Measurements from ENCODE around the gene DNAH10.

The DNAH10 gene

DNA sequence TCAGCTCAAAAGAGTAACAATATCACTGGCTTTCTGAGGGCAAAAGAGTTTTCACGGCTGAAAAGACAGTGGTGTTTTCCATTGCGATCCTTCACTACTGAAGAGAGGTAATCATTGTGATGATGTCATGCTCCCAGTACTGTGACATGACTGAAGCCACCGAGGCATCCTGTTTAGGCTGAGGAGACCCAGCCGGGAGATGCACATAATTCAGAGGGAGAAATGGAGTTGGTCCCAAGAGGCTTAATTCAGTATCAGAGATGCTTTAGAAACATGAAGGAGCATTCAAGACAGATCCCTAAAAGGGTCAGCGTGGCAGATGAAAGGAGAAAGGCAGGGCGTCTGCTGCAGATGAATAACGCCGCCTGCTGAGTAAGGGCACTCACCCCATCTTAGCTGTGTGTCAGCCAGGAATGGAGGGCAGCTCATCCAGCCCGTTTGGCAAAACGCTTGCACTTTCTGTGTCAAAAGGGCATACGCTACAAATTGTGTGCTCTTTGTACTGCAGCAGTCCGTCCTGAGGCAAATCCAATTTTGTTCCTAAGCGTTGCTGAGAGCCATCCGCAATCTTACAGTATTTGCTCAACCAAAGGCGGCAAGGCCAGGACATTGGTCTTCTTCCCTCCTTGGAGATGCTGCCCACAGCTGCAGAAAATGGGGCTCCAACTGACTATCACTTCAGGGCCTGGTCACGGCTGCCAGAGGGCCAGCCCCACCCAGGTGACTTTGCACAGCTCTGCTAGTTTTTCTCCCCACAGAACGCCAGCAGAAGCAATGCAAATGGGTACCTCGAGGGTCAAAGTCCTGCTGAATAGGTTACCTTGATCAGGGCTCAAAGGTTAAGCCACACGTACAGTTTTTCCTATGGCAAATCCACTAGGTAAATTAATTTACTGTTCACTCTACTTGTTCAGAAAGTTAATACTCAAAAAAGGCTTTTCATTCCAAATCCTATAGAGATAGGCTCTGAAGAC is 187.0 kb downstream of the DNAH10 start:
- no peak overlapping the region for H3K9ac ChIP-seq (ENCODE audit: low read length)
- H3K36me3 ChIP-seq (ENCODE audit: insufficient read depth, low read length), result peaks cover 18% of the 10 kb centered on the region
- H3K27me3 ChIP-seq (ENCODE audit: control insufficient read depth in 1 of 2, insufficient read depth in 2 of 2, low read length in 2 of 2), result no peaks in the 10 kb centered on the region
- no peak overlapping the region for H3K27ac ChIP-seq (ENCODE audit: low read depth, low read length)
- H3K4me3 ChIP-seq (ENCODE audit: low read depth in 1 of 2, low read length in 2 of 2), result no peak overlapping the region
- H3K4me1 ChIP-seq (ENCODE audit: insufficient read depth, low read length), result peaks cover 12% of the 10 kb centered on the region
- no peaks in the 10 kb centered on the region for H3K9me3 ChIP-seq (ENCODE audit: low read length)

GRCh38 chr12:123949770-123950165 is 187.7 kb downstream of the DNAH10 start:
- Histone ChIP-seq H3K4me1 (ENCODE audit: insufficient read depth, low read length) (peaks cover 12% of the 10 kb centered on the region), H3K4me3 (ENCODE audit: low read depth in 1 of 2, low read length in 2 of 2) (no peak overlapping the region), H3K27ac (ENCODE audit: low read depth, low read length) (no peak overlapping the region)

DNA sequence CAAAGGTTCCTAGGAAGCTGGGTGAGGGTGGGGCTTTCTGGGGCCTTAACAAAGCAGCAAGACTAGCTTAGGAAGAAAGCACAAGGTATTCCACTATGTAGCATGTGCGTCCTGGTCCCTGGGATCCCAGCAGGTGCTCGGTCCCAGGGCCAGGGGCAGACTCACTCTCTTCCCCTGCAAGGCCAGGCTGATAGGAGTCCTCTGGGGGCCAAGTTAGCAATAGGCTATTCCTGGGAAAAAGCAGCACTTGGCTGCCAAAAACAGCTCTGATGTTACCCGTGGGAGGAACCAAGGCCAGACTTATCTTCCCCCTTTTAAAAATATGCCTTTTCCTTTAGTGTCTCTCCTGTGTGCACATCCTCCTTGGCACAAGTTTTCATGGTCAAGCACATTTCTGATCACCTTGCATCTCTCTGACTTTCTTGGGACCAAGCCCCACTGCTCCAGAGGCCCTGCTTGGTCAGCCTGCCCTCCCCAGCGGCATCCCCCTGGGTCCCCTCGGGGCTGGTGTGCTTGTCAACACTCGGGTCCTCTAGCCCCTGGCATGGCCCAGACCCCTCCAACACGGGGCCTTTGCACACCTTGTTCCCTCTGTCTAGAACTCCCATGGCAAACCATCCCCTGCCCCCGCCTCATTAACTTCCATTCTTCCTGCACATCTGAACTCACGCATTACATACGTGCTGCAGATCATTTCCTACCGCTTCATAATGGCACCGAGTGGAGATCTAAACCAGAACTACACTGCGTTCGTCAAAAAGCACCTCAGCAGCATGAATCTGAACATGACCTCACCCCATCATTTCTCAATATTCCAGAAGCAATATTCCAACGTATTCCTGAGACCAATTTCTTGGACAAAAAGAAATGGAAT is 188.6 kb downstream of the DNAH10 start:
- no peak overlapping the region for H3K27ac ChIP-seq (ENCODE audit: low read depth, low read length)
- H3K27me3 ChIP-seq (ENCODE audit: control insufficient read depth in 1 of 2, insufficient read depth in 2 of 2, low read length in 2 of 2), result no peaks in the 10 kb centered on the region
- H3K9ac ChIP-seq (ENCODE audit: low read length), result no peak overlapping the region
- H3K9me3 ChIP-seq (ENCODE audit: low read length), result no peaks in the 10 kb centered on the region
- H3K4me1 ChIP-seq (ENCODE audit: insufficient read depth, low read length), result peaks cover 12% of the 10 kb centered on the region
- no peak overlapping the region for H3K4me3 ChIP-seq (ENCODE audit: low read depth in 1 of 2, low read length in 2 of 2)
- H3K36me3 ChIP-seq (ENCODE audit: insufficient read depth, low read length), result peaks cover 3% of the 10 kb centered on the region

More at GRCh38 chr12:123949770-123950165, 187.7 kb downstream of the DNAH10 start:
- no peaks in the 10 kb centered on the region for H3K9me3 ChIP-seq (ENCODE audit: low read length)
- H3K9ac ChIP-seq (ENCODE audit: low read length), result no peak overlapping the region
- no peaks in the 10 kb centered on the region for H3K27me3 ChIP-seq (ENCODE audit: control insufficient read depth in 1 of 2, insufficient read depth in 2 of 2, low read length in 2 of 2)
- peaks cover 13% of the 10 kb centered on the region for H3K36me3 ChIP-seq (ENCODE audit: insufficient read depth, low read length)

GRCh38 chr12:123951467-123951866 is 189.4 kb downstream of the DNAH10 start:
- Histone ChIP-seq H3K9me3 (ENCODE audit: low read length) (no peaks in the 10 kb centered on the region), H3K36me3 (ENCODE audit: insufficient read depth, low read length) (no peaks in the 10 kb centered on the region), H3K9ac (ENCODE audit: low read length) (no peak overlapping the region), H3K4me1 (ENCODE audit: insufficient read depth, low read length) (peaks cover 9% of the 10 kb centered on the region), H3K4me3 (ENCODE audit: low read depth in 1 of 2, low read length in 2 of 2) (no peak overlapping the region), H3K27ac (ENCODE audit: low read depth, low read length) (no peak overlapping the region), H3K27me3 (ENCODE audit: control insufficient read depth in 1 of 2, insufficient read depth in 2 of 2, low read length in 2 of 2) (no peaks in the 10 kb centered on the region)

- H3K4me1 ChIP-seq (ENCODE audit: insufficient read depth, low read length), result peaks cover 8% of the 10 kb centered on the region
- no peaks in the 10 kb centered on the region for H3K36me3 ChIP-seq (ENCODE audit: insufficient read depth, low read length)
- H3K9me3 ChIP-seq (ENCODE audit: low read length), result no peaks in the 10 kb centered on the region
- H3K4me3 ChIP-seq (ENCODE audit: low read depth in 1 of 2, low read length in 2 of 2), result no peak overlapping the region
- no peaks in the 10 kb centered on the region for H3K27me3 ChIP-seq (ENCODE audit: control insufficient read depth in 1 of 2, insufficient read depth in 2 of 2, low read length in 2 of 2)
- H3K27ac ChIP-seq (ENCODE audit: low read depth, low read length), result no peak overlapping the region
- no peak overlapping the region for H3K9ac ChIP-seq (ENCODE audit: low read length)
Measured at GRCh38 chr12:123952037-123952436, 189.9 kb downstream of the DNAH10 start.

DNA sequence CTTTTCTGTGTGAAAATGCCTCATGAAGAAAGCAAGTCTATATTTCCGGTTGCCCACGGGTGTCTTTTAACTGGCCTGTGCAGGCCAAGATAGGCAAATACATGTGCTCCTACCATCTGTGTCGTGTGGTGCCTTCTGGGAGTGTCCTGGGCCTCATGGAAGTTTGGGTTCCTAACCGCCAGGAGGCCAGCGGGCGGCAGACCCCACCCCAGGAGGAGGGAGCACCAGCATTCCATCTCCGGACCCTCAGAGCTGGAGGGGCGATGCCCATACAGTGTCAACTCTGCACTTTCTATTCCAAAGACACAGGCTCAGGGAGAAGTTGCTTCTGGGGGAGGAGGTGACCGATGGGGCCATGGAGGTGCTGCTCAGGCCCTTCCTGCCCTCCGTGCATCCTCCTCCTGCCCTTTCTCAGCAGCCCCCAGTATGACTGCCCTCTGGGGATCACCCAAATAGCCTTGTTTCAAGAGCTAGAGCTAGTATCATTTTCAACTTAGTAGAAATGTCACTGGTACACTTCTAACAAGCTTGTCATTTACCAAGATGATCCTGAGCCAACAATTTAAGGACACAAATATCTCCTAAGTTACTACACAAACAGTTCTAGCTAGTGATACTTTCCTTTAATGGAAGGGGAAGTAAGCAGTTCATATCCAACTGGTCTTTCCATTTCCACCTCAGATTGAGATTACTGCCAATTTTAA is 192.7 kb downstream of the DNAH10 start:
- Histone ChIP-seq H3K4me3 (ENCODE audit: low read depth in 1 of 2, low read length in 2 of 2) (no peak overlapping the region), H3K4me1 (ENCODE audit: insufficient read depth, low read length) (peaks cover 11% of the 10 kb centered on the region), H3K9ac (ENCODE audit: low read length) (no peak overlapping the region), H3K9me3 (ENCODE audit: low read length) (no peaks in the 10 kb centered on the region), H3K36me3 (ENCODE audit: insufficient read depth, low read length) (no peaks in the 10 kb centered on the region), H3K27ac (ENCODE audit: low read depth, low read length) (no peak overlapping the region), H3K27me3 (ENCODE audit: control insufficient read depth in 1 of 2, insufficient read depth in 2 of 2, low read length in 2 of 2) (no peaks in the 10 kb centered on the region)

- no peaks in the 10 kb centered on the region for H3K27me3 ChIP-seq (ENCODE audit: control insufficient read depth in 1 of 2, insufficient read depth in 2 of 2, low read length in 2 of 2)
- peaks cover 11% of the 10 kb centered on the region for H3K4me1 ChIP-seq (ENCODE audit: insufficient read depth, low read length)
- H3K4me3 ChIP-seq (ENCODE audit: low read depth in 1 of 2, low read length in 2 of 2), result no peak overlapping the region
- H3K27ac ChIP-seq (ENCODE audit: low read depth, low read length), result no peak overlapping the region
- peaks cover 7% of the 10 kb centered on the region for H3K36me3 ChIP-seq (ENCODE audit: insufficient read depth, low read length)
- no peaks in the 10 kb centered on the region for H3K9me3 ChIP-seq (ENCODE audit: low read length)
- no peak overlapping the region for H3K9ac ChIP-seq (ENCODE audit: low read length)
Measured at GRCh38 chr12:123956249-123956648, 194.1 kb downstream of the DNAH10 start.

DNA sequence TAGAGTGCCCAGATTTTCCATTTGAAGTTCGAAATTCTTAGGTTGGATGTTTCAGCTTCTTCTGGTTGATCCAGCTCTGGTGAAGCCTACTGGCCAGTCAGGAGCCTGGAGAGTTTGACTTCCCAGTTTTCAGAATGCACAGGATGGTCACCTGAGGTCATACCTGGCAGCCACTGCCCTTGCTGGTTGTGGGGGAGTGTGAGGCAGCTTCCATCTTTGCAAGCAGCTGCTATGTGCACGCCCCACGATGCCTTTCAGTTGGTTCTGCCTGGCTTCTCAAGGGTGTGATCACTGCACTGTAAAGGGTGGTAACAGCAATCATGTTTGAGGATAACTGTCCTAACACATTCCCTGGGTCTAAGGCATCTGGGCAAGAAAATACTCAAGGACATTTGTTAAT is 195.1 kb downstream of the DNAH10 start:
- no peaks in the 10 kb centered on the region for H3K27me3 ChIP-seq (ENCODE audit: control insufficient read depth in 1 of 2, insufficient read depth in 2 of 2, low read length in 2 of 2)
- H3K9me3 ChIP-seq (ENCODE audit: low read length), result no peaks in the 10 kb centered on the region
- peaks cover 6% of the 10 kb centered on the region for H3K4me1 ChIP-seq (ENCODE audit: insufficient read depth, low read length)
- H3K27ac ChIP-seq (ENCODE audit: low read depth, low read length), result no peak overlapping the region
- no peak overlapping the region for H3K4me3 ChIP-seq (ENCODE audit: low read depth in 1 of 2, low read length in 2 of 2)
- H3K9ac ChIP-seq (ENCODE audit: low read length), result no peak overlapping the region
- H3K36me3 ChIP-seq (ENCODE audit: insufficient read depth, low read length), result peaks cover 7% of the 10 kb centered on the region

DNA sequence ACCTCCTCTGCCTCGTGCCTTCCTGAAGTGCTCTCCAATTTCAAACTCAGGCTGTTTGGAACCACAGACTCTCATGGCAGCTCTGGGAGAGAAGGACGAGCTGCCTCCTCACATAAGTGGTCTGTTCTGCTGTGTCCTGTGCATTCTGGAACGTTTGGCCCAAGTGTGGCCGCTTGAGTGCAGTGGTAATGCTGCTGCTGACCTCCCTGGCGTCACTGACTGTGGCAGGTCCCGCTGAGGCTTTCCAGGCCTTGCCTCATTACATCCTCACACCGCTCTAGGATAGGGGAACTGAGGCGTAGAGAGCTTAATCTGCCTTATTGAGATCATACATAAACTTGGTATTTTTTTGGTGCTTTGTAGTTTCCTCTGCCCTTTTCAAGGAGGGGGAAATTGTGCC is 196.4 kb downstream of the DNAH10 start:
- H3K9ac ChIP-seq (ENCODE audit: low read length), result no peak overlapping the region
- no peak overlapping the region for H3K27ac ChIP-seq (ENCODE audit: low read depth, low read length)
- no peaks in the 10 kb centered on the region for H3K27me3 ChIP-seq (ENCODE audit: control insufficient read depth in 1 of 2, insufficient read depth in 2 of 2, low read length in 2 of 2)

GRCh38 chr12:123958876-123959275 is 196.8 kb downstream of the DNAH10 start:
- H3K9me3 ChIP-seq (ENCODE audit: low read length), result no peaks in the 10 kb centered on the region
- no peaks in the 10 kb centered on the region for H3K27me3 ChIP-seq (ENCODE audit: control insufficient read depth in 1 of 2, insufficient read depth in 2 of 2, low read length in 2 of 2)
- no peak overlapping the region for H3K4me3 ChIP-seq (ENCODE audit: low read depth in 1 of 2, low read length in 2 of 2)
- H3K9ac ChIP-seq (ENCODE audit: low read length), result no peak overlapping the region
- peaks cover 7% of the 10 kb centered on the region for H3K36me3 ChIP-seq (ENCODE audit: insufficient read depth, low read length)
- no peak overlapping the region for H3K27ac ChIP-seq (ENCODE audit: low read depth, low read length)
- H3K4me1 ChIP-seq (ENCODE audit: insufficient read depth, low read length), result peaks cover 3% of the 10 kb centered on the region

More for the DNA sequence above, 196.4 kb downstream of the DNAH10 start:
- peaks cover 7% of the 10 kb centered on the region for H3K36me3 ChIP-seq (ENCODE audit: insufficient read depth, low read length)
- H3K4me3 ChIP-seq (ENCODE audit: low read depth in 1 of 2, low read length in 2 of 2), result no peak overlapping the region
- peaks cover 3% of the 10 kb centered on the region for H3K4me1 ChIP-seq (ENCODE audit: insufficient read depth, low read length)
- no peaks in the 10 kb centered on the region for H3K9me3 ChIP-seq (ENCODE audit: low read length)
